Measurements from ENCODE around the gene LARP1B. TPM values are rescaled to one million over a fixed set of nuclear protein-coding genes. Genes with fewer than 3 reads are reported as not detected.
"Not testable (repeated sequence)": the region's sequence is repeated elsewhere in the genome, so short reads cannot be mapped to it uniquely, and the experiment has no call there.

Gene LARP1B
- total and polyA plus RNA-seq, 2 of the 8 experiments (the other 6 are each of a cell fraction or from before 2014, with no cell fraction given) = 10.6 to 47.0 TPM

DNA sequence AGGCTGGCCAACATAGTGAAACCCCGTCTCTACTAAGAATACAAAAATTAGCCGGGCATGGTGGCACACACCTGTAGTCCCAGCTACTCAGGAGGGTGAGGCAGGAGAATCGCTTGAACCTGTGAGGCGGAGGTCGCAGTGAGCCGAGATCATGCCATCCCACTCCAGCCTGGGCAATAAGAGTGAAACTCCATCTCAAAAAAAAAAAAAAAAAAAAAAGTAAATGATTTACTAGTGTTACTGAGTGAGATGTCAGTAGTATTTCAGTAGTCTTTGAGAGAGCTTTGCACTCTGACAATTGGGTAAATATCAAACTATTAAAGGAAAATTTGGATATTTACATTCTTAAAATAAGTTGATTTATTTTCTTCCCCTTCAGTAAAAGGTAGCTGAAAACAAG, 34.2 kb downstream of the LARP1B start:
- H3K18ac ChIP-seq (ENCODE audit: extremely low read depth, low read length) = not testable (repeated sequence)

More for the DNA sequence above, 34.2 kb downstream of the LARP1B start:
- H3K4ac ChIP-seq (replicated peaks; ENCODE audit: insufficient read length, low read depth, low read length); H3K79me2 ChIP-seq (ENCODE audit: control insufficient read depth in 1 of 2, insufficient read depth in 2 of 2, low read length in 2 of 2); H2BK12ac ChIP-seq (ENCODE audit: low read depth, low read length); H3K9ac ChIP-seq (replicated peaks in 1 of 4; ENCODE audit: extremely low read depth in 1 of 4, low read depth in 3 of 4, low read length in 3 of 4); H4K8ac ChIP-seq (ENCODE audit: extremely low read depth, insufficient read depth, low read length); H4K20me1 ChIP-seq (replicated peaks in 1 of 2; ENCODE audit: control insufficient read depth in 1 of 2, insufficient read depth in 2 of 2, low read length in 2 of 2); H3K27ac ChIP-seq (ENCODE audit: low read depth, low read length); H3K4me1 ChIP-seq (replicated peaks in 1 of 4; ENCODE audit: control insufficient read depth in 3 of 4, insufficient read depth in 4 of 4, low read length in 3 of 4); DNase-seq (ENCODE audit: low read depth in 1 of 2, low spot score in 2 of 2); H3K4me3 ChIP-seq (ENCODE audit: extremely low read depth in 1 of 4, insufficient read depth in 2 of 4, low read depth in 3 of 4, low read length in 4 of 4); H2BK20ac ChIP-seq (ENCODE audit: low read length); H3K23ac ChIP-seq (ENCODE audit: insufficient read length); H3K23me2 ChIP-seq (ENCODE audit: low read depth, low read length); FAIRE-seq; H4K5ac ChIP-seq (ENCODE audit: insufficient read length, low read depth, low read length); POLR2A ChIA-PET (ENCODE audit: partially characterized antibody); H3K79me1 ChIP-seq (ENCODE audit: low read depth, low read length); H2BK15ac ChIP-seq (ENCODE audit: low read length); H3K27me3 ChIP-seq (replicated peaks in 1 of 4; ENCODE audit: control insufficient read depth in 3 of 4, extremely low read depth in 1 of 4, insufficient read depth in 3 of 4, low read length in 3 of 4); H2AK5ac ChIP-seq (ENCODE audit: low read depth, low read length); H3K4me2 ChIP-seq (ENCODE audit: insufficient read depth in 1 of 2, low read depth in 2 of 2, low read length in 2 of 2); H2AFZ ChIP-seq (ENCODE audit: low read length); H3K9me3 ChIP-seq (ENCODE audit: insufficient read depth in 2 of 2, low read depth in 1 of 2, low read length in 1 of 2); H3K56ac ChIP-seq (replicated peaks; ENCODE audit: insufficient read length, low read depth, low read length); H3K14ac ChIP-seq (ENCODE audit: insufficient read length); H2BK120ac ChIP-seq (replicated peaks; ENCODE audit: low read depth, low read length); H2BK5ac ChIP-seq (ENCODE audit: low read depth, low read length); H4K91ac ChIP-seq (replicated peaks; ENCODE audit: insufficient read length, low read length): not testable (repeated sequence)
- 97% methylated on average over 6 of the region's 6 CpGs; no CpG with 5 or more reads in 1 of the 2 experiments for WGBS, 2 experiments (ENCODE audit: extremely low coverage in 1 of 2, insufficient coverage in 1 of 2, insufficient read length in 1 of 2, insufficient replicate concordance in 2 of 2, low coverage in 1 of 2, low lambda C conversion rate in 2 of 2, missing lambda C conversion rate in 1 of 2)
- CTCF ChIA-PET (ENCODE audit: partially characterized antibody) = interaction anchor here (0.6 kb wide), 1 partner anchor 38 kb away, joined by 3 read pairs; no protein-coding TSS in a partner anchor
- H3K36me3 ChIP-seq (ENCODE audit: control insufficient read depth in 2 of 4, insufficient read depth in 4 of 4, low read length in 3 of 4) = peaks cover 3 to 55% (median 20%) of the 10 kb centered on the region in 4 experiments; a peak in 5 of 8 replicates

All from H1 (cell line).